ENCODE results near the gene NAPA. TPM values are rescaled to one million over a fixed set of nuclear protein-coding genes. Genes with fewer than 3 reads are reported as not detected.

NAPA gene
- total and polyA plus RNA-seq, 8 donors = 106 to 131 (median 119) TPM

DNA sequence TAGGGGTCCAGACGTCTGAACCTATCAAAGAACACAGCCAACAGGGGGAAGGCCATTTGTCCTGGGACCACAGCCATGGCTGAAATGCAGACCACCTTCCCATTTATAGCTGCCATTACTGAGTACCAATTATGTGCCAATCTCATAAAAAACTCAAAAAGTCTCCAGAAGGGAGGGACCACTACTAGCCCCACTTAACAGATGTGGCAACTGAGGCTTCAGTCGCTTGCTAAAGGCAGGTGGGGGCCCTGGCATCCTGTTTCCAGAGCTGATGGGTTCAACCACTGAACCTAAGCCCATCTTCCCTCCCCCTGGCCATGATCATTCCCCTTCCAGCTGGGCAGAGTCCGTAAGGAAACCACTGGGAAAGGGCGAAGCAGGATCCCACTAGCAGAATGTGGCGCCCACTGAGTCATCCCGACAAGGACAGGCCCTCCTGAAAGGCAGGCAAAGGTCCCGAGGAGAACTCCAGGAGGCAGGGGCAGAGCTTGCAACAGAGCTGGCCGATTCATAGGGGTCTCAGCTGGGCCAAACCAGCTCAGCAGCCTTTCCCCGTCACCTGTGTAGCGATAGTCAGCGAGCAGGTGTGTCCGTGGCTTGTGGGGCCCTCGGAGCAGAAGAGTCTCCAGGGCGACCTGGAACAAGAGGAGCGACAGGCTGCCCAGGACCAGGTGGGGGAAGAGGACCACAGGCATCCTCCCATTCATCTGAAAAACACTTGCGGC is 14.3 kb upstream of the NAPA start:
- DNase-seq = no peak
- Histone ChIP-seq H3K27me3 (no peaks in the 10 kb centered on the region), H3K9me3 (no peaks in the 10 kb centered on the region), H3K27ac (no peak overlapping the region), H3K36me3 (no peaks in the 10 kb centered on the region), H3K4me3 (no peak overlapping the region), H3K4me1 (no peaks in the 10 kb centered on the region)
- intact Hi-C loops (cut with DNase I) = no loop called here
- no peak for ATAC-seq
- no peak for TF ChIP-seq CTCF (IDR thresholded peaks at IDR 0.05)

DNA sequence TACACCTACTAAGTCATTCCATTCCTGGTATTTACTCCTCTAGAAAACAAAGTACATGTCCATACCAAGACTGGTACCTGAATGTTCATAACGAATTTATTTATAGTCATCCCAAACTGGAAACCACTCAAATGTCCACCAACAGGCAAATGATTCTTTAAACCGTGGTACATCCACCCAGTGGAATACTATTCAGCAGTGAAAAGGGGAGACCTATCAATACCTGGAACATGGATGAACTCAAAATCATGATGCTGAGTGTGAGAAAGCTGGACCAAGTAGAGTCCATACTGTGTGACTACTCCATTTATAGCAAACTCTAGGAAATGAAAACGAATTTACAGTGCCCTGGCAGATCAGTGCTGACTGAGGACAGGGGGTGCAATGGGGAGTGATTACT is 11.9 kb upstream of the NAPA start:
- TF ChIP-seq CTCF (IDR thresholded peaks at IDR 0.05) = no peak
- intact Hi-C loops (cut with DNase I) = no loop called here
- no peak for DNase-seq
- Histone ChIP-seq H3K27ac (no peak overlapping the region), H3K4me1 (peaks cover 0 to 16% of the 10 kb centered on the region in 2 donors), H3K27me3 (peaks cover 0 to 9% of the 10 kb centered on the region in 2 donors), H3K9me3 (no peaks in the 10 kb centered on the region), H3K4me3 (no peak overlapping the region), H3K36me3 (no peaks in the 10 kb centered on the region)
- ATAC-seq = no peak

GRCh38 chr19:47523473-47523872 is 8.6 kb upstream of the NAPA start:
- Histone ChIP-seq H3K27ac (peak overlapping the region in 1 of 2 donors; percentile 41), H3K27me3 (peaks cover 0 to 26% of the 10 kb centered on the region in 2 donors), H3K4me3 (no peak overlapping the region), H3K4me1 (peaks cover 0 to 16% of the 10 kb centered on the region in 2 donors), H3K9me3 (no peaks in the 10 kb centered on the region), H3K36me3 (no peaks in the 10 kb centered on the region)
- DNase-seq (peak in 1 of 4 donors; percentile 55), ATAC-seq (no peak)
- intact Hi-C loops (cut with DNase I) = no loop called here
- no peak for TF ChIP-seq CTCF (IDR thresholded peaks at IDR 0.05)

GRCh38 chr19:47521473-47522180 is 6.8 kb upstream of the NAPA start:
- H3K27me3 ChIP-seq = peaks cover 0 to 26% of the 10 kb centered on the region in 2 donors
- no peak for TF ChIP-seq CTCF (IDR thresholded peaks at IDR 0.05)
- intact Hi-C loops (cut with DNase I) = no loop called here
- ATAC-seq = no peak
- H3K4me1 ChIP-seq = peaks cover 0 to 16% of the 10 kb centered on the region in 2 donors
- peak overlapping the region in 1 of 2 donors; percentile 45 for H3K27ac ChIP-seq
- no peaks in the 10 kb centered on the region for H3K36me3 ChIP-seq
- no peak overlapping the region for H3K4me3 ChIP-seq
- no peaks in the 10 kb centered on the region for H3K9me3 ChIP-seq
- DNase-seq = no peak

DNA sequence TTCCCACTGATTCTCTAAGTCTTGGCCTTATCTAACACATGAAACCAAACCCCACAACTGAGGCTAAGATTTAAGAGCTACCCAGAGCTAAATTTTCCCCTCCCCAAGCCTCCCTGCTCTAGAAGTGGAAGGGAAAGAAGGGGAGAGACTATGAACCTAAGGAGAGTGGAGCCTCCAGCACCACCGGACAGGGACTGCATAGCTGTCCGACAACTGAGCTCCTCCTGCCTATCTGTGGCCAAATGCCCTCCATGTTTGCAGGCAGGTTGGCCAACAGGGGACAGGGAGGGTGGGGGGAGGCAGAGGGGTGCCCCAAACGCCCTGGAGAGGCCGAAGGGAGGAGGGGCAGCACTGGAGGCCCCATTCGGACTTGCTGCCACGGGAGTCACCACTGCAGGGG is 6.0 kb upstream of the NAPA start:
- no peak for DNase-seq
- Histone ChIP-seq H3K36me3 (no peaks in the 10 kb centered on the region), H3K4me3 (no peak overlapping the region), H3K27ac (no peak overlapping the region), H3K27me3 (peaks cover 0 to 26% of the 10 kb centered on the region in 2 donors), H3K4me1 (peaks cover 0 to 22% of the 10 kb centered on the region in 2 donors), H3K9me3 (no peaks in the 10 kb centered on the region)
- ATAC-seq = no peak
- no peak for TF ChIP-seq CTCF (IDR thresholded peaks at IDR 0.05)
- intact Hi-C loops (cut with DNase I) = no loop called here

Data from left lung (tissue), 10 donors.